CD4-positive, alpha-beta T cell treated with Interferon gamma for 1 hour (primary cell): ENCODE measurements around the gene RGS7.
"Not testable (repeated sequence)": the region's sequence is repeated elsewhere in the genome, so short reads cannot be mapped to it uniquely, and the experiment has no call there.

Source experiments
- DNase-seq: peaks from one replicate; pipeline ENCODE4 v3.0.0-alpha.2; 2020

Gene RGS7

GRCh38 chr1:240895424-240895823, 461.6 kb downstream of the RGS7 start:
- DNase-seq = not testable (repeated sequence)

DNA sequence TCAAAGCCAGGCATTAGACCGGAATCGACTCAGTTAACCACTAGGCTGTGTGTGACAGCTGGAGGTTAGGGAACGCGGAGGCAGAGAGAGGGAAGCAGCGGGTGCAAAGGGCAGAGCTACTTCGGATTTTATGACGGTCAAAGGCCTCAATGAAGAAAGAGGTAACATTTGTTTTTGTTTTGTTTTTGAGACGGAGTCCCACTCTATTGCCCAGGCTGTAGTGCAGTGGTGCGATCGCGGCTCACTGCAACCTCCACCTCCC, 468.3 kb downstream of the RGS7 start:
- no peak for DNase-seq

DNA sequence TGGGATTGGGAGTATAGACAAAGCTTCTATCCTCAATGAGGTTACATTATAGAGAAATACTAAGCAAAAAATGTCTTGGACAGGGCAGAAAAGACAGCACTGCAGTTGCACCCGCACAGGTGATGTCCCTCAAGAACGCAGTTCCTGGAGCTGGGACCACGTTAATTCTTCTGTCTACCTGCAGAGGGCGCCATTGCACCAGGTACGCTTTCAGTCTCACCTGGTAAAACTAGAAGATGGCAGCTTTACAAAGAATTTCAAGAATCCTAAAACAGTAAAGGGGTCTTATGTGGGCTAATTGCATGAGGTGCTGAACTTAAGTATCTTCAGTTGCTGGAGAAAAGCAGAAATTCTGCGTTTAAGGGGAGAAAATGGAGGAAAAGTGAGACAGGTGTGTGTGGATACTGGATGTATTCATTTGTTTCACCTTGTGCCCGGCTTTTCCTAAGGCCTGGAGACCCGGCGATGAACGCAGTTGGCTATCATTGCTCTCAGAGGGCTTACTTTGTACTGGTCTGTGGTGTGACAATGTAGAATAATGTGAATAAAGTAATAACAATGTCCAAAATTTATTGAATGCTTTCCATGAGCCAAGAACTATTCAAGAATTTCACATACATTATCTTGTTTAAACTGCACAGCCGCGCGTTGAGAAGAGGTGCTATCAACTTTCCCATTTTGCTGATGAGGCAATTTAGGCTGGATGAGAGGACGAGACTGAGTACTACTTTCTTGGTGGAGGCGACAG, 468.8 kb downstream of the RGS7 start:
- no peak for DNase-seq

DNA sequence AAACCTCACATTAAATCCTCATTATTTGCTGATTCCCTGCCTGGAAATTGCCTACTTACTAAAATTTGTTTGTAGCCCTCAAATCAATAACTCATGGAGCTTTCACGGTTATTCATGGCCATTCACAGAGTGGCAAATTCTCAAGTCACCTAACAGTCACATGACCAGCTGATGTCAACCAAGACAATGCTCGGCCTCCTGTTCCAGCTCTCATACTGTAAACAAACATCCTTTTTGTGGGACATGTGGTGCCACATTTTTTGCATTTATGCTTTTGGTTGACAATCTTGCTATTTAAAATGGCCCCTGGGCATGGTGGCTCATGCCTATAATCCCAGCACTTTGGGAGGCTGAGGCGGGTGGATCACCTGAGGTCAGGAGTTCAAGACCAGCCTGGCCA, 473.5 kb downstream of the RGS7 start:
- no peak for DNase-seq

DNA sequence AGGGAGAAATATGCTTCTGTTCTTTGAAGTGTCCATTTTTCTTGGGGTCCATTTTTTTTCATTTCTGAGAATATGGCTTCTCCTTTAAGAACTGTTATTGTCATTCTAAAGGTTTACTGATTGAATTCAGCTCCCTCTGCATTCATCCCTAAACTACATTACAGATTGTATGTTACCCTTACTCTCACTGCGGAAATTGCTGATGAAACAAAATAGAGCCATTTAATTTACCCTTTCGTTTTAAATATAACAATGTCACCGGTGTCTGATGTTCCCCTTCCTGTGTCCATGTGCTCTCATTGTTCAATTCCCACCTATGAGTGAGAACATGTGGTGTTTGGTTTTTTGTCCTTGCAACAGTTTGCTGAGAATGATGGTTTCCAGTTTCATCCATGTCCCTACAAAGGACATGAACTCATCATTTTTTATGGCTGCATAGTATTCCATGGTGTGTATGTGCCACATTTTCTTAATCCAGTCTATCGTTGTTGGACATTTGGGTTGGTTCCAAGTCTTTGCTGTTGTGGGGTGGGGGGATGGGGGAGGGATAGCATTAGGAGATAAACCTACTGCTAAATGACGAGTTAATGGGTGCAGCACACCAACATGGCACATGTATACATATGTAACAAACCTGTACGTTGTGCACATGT, 474.2 kb downstream of the RGS7 start:
- not testable (repeated sequence) for DNase-seq

GRCh38 chr1:240878631-240879030, 478.4 kb downstream of the RGS7 start:
- DNase-seq = no peak

DNA sequence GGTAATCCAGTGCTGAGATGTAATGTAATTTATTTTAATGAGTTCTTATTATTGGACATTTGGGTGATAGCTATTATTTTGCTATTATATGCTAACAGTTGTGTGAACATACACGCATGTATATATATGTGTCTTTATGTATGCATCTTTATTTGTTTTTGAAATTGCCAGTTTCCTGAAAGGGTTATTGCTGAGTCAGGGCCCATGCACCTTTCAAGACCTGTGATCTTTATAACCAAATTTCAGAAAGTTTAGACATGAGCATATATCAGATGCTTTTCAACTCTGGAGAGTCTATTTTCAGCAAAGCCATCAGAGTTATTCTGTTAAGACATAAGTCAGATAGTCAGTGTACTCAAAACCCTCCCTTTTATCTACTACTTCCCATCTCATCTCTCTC, 479.4 kb downstream of the RGS7 start:
- no peak for DNase-seq

DNA sequence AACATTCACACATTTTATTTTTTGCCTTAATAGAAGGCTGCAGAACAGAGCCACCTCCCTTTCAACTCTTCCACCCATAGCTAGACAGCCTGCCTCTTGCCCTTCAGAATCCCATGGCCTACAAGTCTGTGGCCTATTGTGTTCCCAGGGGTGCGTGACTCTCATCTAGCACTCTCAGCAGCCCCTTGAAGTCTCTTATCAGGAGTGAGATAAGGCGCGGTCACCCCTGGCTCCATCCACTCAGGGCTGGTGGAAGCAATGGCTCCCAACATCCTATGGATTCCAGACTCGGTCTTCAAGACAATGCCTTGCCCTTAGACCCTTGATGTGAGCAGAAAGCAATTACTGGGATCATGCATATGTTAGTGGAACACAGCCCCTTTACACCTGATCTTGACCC, 480.9 kb downstream of the RGS7 start:
- no peak for DNase-seq

DNA sequence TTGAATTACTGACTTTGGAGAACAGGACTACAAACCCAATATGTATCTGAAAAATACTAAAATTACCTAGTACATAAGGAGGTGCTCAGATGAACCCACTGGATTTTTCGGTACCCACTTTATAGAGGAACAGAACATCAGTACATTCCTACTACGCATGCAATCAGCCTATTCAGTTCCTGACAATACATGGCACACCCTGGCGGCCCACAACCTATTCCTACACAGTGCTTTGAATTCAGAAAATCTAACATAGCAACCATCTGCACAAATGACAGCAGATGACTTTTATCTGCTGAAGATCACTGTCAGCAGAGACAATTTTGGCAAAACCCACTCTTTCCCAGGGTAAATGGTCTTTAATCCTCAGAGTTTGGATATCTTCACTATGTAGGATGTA, 487.9 kb downstream of the RGS7 start:
- DNase-seq = no peak

GRCh38 chr1:240866724-240867123, 490.3 kb downstream of the RGS7 start:
- DNase-seq = no peak

DNA sequence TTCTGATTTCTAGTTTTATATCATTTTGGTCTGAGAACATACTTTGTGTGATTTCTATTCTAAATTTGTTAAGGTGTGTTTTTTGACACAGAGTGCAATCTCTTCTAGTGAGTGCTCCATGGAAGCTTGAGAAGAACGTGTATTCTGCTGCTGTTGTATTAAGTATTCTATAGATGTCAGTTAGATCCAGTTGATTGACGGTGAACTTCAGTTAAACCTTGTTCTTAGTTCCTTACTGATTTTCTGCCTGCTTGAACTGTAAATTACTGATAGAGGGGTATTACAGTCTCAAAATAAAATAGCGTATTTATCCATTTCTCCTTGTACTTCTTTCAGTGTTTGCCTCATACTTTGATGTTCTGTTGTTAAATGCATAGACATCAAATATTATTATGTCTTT, 497.0 kb downstream of the RGS7 start:
- DNase-seq = no peak

DNA sequence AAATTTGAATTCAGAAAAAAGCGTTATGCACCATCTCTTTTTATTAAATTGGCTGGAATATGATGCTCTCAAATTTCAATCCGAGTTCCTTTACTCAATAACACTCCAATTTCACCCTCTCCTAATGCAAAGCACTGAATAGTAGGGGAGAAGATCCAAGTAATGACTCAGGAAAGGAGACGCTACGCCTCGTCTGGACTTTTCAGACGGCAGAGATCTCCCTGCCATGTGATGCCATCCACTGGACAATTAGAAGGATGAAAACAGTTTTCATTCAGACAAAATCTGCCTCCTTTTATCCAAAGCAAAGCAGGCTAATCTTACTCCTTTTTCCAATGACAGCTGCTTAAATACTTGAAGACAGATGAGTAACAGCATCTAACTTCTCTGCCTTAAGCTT, 502.6 kb downstream of the RGS7 start:
- DNase-seq = no peak

- no peak for DNase-seq
These were observed 509.7 kb downstream of the RGS7 start for GRCh38 chr1:240847325-240847724.

DNA sequence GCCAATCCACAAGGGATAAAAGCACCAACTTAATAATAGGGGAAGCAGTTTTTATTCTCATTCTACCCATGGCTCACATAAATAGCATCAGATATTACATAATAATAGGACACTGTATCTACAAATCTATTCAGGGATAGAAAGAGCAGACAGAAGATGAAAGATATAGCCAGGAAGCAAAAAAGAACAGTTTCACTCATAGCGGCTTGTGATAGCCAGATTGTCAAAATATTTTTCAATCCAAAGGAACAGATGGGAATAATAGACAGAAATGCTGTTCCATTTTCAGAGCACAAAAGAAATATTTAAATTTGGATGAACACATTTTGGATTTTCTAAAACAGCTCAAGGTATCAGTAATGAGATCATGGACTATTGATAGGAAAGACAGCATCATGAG, 512.5 kb downstream of the RGS7 start:
- DNase-seq = no peak

- DNase-seq = no peak
These were observed 513.2 kb downstream of the RGS7 start for GRCh38 chr1:240843798-240844197.

- DNase-seq = no peak
These were observed 520.7 kb downstream of the RGS7 start for GRCh38 chr1:240836271-240836670.

GRCh38 chr1:240835291-240835690, 521.7 kb downstream of the RGS7 start:
- no peak for DNase-seq

- DNase-seq = no peak
These were observed 523.9 kb downstream of the RGS7 start for GRCh38 chr1:240833075-240833474.

GRCh38 chr1:240831922-240832321, 525.1 kb downstream of the RGS7 start:
- DNase-seq = no peak

DNA sequence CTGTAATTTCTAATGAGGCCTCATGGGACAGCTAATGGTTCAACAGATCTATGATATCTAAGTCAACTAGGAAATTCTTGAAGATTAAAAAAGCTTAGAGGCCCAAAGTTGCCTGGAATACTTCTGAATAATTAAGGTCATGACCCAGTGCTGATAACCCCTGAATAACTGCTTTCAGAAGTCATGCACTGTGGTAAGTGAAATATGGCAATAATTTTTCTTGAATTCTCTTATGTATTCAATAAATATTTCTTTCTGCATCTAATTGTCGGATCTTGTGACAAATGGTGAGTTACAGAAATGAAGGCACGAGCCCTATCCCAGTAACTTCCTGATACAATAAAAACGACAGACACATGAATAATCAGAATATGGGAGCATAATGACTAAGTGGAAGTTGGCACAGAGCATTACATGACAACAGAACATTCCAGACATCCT, 525.8 kb downstream of the RGS7 start:
- DNase-seq = no peak

DNA sequence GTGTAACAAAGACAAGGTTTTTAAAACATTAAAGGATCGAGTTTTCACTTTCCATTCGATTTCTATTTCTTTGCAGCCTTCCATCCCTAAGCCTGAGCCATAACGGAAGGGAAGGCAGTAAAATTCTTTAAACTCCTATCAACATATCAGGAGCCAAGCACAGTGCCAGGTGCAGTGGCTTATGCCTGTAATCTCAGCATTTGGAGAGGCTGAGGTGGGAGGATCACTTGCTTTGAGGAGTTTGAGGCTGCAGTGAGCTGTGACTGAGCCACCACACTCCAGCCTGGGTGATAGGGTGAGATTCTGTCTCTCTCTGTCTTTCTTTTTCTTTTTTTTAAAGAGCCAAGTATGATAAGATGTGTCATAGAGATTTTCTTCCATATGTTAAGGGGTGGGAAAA, 527.5 kb downstream of the RGS7 start:
- DNase-seq = no peak

- DNase-seq = no peak
These were observed 529.2 kb downstream of the RGS7 start for GRCh38 chr1:240827786-240828185.

GRCh38 chr1:240824238-240824637, 532.8 kb downstream of the RGS7 start:
- no peak for DNase-seq

DNA sequence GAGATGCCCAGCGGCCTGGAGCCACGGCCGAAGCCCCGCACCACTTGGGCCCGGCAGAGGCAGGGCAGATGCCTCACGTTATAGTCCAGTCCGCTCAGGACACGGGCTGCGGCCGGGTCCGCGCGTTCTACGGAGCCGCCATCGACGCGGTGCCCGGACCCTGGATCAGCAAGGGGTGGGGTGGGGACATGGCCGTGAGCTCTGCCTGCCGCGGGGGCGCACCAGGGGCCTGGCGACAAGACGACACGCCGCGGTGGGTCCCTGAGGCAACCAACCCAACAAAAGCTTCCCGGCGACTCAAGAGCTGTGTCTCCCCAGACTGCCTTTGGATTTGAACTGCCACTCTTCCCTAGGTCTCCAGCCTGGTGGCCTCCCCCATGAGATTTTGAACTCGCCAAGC, 533.6 kb downstream of the RGS7 start:
- DNase-seq = no peak

DNA sequence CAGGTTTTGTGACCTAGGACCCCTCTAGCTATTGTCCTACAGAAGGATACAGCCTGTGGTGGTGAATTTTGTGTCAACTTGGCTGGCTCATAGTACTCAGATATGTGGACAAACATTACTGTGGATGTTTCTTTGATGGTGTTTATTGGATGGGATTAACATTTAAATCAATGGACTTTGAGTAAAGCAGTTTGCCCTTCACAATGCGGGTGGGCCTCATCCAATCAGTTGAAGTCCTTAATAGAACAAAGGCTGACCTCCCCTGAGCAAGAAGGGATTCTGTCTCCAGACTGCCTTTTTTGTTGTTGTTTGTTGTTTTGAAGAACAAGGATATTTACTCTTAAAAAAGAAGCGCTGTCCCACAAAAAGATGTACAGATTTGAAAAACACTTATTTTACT, 535.1 kb downstream of the RGS7 start:
- DNase-seq = no peak
